CD4-positive, alpha-beta T cell treated with Interleukin-10 for 1 hour (primary cell): ENCODE data around the gene AQP5.
"Not testable (repeated sequence)": the region's sequence is repeated elsewhere in the genome, so short reads cannot be mapped to it uniquely, and the experiment has no call there.

Experiments
- DNase-seq: peaks from one replicate; pipeline ENCODE4 v3.0.0-alpha.2; 2020

AQP5 gene

GRCh38 chr12:49983892-49984291 lies 22.2 kb downstream of the AQP5 start:
- DNase-seq, result no peak

GRCh38 chr12:49984476-49985359 lies 23.0 kb downstream of the AQP5 start:
- no peak for DNase-seq

GRCh38 chr12:49985981-49986380 lies 24.3 kb downstream of the AQP5 start:
- no peak for DNase-seq

GRCh38 chr12:49986476-49986875 lies 24.8 kb downstream of the AQP5 start:
- DNase-seq, result not testable (repeated sequence)

GRCh38 chr12:49987625-49988303 lies 26.1 kb downstream of the AQP5 start:
- no peak for DNase-seq

GRCh38 chr12:49989400-49989799 lies 27.7 kb downstream of the AQP5 start:
- not testable (repeated sequence) for DNase-seq

- no peak for DNase-seq
Observed at GRCh38 chr12:49990273-49990672, 28.6 kb downstream of the AQP5 start.

- no peak for DNase-seq
Observed at GRCh38 chr12:49998453-49998852, 36.8 kb downstream of the AQP5 start.

GRCh38 chr12:50003595-50003994 lies 41.9 kb downstream of the AQP5 start:
- no peak for DNase-seq

- DNase-seq, result no peak
Observed at GRCh38 chr12:50004696-50005095, 43.0 kb downstream of the AQP5 start.

- no peak for DNase-seq
Observed at GRCh38 chr12:50005175-50005574, 43.5 kb downstream of the AQP5 start.

- DNase-seq, result no peak
Observed at GRCh38 chr12:50006280-50006679, 44.6 kb downstream of the AQP5 start.

- DNase-seq, result no peak
Observed at GRCh38 chr12:50006754-50007442, 45.2 kb downstream of the AQP5 start.

- DNase-seq, result peak; percentile 8
Observed at GRCh38 chr12:50013361-50014147, 51.9 kb downstream of the AQP5 start.

- DNase-seq, result no peak
Observed at GRCh38 chr12:50014342-50014741, 52.7 kb downstream of the AQP5 start.
